GM21576 (cell line): ENCODE results near the gene RPL18.

ENCODE experiments used
- ATAC-seq: cut with Tn5 transposase; IDR thresholded peaks from one replicate; pipeline ENCODE4 v1.9.1; 2021; ENCODE audit warnings: mild to moderate bottlenecking, moderate library complexity; ENCODE audit not compliant: unreplicated experiment

Gene RPL18

DNA sequence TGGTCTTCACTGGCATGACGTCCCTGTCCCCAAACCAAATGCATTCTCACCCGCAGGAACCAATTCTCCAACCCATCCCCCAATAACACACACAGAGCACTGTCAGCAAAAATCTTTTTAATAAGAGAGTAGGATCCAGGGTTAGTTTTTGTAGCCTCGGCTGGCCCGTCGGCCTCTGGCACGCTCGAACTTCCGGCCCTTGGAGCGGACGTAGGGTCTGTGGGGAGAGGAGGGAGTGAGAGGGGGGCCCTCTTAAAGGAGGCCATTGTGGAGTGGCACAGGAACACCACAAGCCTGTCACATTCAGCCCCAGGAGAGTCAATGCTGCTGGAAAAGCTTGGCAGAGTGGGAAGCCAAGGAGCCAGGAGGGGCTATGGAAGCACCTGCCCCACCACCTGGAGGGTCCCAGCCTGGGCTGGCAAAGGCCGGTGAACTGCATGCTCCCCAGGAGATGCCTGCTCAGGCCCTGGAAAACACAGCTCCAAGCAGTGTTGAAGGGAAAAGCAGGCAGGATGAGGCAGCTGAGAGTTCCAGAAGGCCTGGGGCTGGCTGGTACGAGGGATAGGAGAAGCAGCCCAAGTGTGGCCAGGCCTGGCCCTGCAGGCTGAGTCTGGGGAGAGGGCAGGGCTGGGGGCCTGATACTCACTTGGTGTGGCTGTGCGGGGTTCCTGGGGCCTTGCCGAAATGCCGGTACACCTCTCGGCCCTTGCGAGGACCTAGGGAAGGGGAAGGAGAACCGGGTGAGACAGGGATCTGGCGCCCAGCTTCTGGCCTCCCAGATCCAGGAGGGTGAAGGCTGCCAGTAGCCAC lies 3.5 kb downstream of the RPL18 start:
- no peak for ATAC-seq

DNA sequence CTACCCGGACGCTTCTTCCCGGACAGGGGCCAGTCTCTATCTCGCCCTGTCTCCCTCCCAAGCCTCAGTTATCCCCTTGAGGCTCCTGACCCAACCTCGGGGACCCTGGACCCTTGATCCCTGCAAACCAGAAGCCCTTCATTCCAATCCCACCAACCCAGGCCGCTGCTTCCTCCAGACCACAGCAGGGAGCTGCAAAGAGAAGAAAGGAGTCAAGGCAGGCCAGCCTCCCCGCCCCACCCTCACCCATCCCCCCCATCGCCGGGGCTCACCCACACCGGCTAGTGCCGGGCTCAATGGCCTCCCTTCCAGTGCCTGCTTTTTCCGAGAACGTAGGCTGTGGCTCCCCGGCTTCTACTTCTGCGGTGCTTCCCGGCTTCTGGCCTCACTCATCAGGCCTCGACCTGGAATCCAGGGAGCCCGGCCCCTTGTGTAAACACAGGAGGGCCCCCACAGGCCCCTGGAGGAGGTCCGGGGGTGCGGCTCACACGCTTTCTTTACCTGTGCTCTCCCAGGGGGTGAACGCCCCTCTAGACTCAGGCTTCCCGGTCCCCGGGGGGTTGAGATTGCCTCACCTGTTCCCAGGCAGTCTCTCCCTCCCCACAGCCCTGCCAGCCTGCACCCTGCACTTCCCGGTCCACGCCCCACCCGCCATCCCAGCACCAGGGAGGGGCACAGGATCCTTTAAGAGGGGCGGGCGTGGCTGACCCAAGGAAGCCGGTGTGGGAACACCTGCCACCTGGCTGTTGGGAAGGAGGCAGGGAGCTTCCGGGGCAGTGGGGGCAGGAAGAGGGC lies 4.3 kb downstream of the RPL18 start, which contains the start of gene FAM83E:
Gene FAM83E, minus strand, starts transcription at position 641 of the 795 bp plus-strand sequence. CDS start 1,704 bp downstream, outside the sequence.
- no peak for ATAC-seq

DNA sequence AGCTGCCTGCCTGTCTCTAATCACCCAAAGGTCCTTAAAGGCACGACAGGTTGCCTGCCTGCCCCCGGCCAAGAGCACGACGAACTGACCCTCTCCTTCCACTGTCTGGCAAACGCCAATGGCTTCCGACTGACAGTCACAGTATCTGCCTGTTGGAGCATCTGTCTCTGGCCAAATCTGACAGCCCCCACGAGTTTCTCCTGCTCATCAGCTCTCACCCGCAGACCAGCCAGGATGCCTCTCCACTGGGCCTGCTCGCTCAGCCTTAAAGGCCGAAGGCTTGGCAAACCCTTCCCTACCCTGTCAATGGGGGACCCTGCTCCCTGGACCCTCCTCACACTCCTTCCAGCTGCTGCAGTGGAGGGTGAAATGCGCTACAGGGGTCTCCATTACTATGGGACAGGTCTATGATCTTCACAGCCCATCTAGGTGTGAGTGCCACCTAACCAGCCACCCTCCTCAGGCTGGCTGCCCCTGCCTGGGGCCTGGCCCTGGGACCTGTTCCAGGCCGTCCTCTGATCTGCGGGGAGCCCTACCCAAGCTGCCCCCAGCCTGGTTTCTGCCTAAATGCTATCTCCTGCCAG lies 5.0 kb downstream of the RPL18 start:
- ATAC-seq = no peak

DNA sequence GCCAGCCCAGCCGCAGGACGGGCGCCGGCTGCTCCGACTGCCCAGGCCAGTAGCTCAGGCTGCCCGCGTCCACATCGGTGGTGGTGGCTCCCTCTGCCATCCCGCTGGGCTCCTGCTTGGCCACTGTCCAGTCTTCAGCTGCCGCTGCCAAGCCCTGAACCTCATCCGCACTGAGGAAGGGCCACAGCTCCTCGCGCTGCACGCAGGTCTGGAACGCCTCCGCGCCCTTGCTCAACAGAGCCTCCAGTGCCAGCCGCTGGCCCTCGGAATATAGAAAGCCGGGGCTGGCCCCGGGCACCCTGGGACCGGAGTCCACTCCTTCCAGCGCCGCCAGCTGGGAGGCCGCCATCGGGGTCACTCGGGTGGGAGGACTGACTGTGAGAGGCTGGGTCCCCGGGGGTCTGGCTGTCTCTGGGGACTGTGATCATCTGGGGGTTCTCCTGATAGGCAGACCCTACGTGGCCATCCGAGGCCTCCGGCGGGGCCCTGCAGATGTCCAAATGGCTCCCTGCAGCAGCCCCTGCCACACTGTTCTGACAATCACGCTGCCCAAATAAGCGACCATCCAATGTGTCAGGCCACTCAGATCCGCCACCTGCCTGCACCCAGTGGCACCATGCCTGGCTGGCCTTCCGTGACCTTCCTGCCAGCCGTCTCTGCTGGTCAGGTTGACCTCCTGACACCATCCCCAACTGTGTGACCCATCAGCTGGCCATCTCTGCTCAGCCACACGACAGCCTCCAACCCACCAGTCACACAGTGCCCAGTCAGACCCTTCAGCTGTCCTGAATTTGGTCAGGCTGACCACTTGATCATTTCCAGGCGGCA lies 5.7 kb downstream of the RPL18 start:
- ATAC-seq = no peak

DNA sequence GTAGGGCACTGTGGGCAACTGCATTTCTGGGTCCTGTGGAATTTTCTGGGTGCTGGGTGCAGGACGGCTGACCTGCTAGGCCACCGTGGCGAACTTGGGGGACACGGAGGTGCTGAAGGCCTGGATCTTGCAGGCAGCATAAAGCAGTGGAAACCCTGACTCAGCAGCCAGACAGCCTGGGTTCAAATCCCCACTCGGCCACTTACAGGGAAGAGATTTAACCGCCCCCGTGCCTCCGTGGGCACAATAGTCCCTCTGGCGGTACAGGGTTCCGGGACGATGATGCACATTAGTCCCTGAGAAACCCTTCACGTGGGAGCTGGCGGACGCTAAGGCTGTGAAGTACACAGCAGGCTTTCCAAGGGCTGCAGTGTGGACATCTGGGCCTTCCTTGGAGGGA lies 7.1 kb downstream of the RPL18 start:
- ATAC-seq = no peak

DNA sequence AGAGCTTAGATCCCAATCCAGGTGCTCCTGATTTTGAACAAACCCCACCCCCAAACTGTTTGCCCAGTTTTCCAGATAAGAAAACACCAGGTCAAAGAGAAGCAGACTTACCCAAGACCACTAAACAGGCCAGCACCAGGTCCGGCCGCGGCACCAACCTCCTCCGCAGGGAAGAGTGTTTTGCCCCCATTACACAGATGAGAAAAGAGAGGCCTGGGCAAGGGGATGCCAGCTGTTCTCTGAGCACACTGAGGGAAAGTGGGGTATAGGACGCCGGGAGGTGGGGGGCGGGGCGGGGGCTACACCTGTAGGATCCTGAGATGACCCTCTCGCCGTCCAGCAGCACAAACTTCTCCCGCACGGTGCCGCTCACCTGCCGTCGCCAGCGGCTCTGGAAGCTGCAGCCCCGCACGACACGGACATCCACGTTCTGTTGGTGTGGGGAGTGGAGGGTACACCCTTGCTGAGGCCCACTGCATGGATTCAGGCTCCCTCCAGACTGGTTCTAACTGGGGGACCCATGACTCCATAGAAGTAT lies 9.3 kb downstream of the RPL18 start:
- ATAC-seq = no peak

DNA sequence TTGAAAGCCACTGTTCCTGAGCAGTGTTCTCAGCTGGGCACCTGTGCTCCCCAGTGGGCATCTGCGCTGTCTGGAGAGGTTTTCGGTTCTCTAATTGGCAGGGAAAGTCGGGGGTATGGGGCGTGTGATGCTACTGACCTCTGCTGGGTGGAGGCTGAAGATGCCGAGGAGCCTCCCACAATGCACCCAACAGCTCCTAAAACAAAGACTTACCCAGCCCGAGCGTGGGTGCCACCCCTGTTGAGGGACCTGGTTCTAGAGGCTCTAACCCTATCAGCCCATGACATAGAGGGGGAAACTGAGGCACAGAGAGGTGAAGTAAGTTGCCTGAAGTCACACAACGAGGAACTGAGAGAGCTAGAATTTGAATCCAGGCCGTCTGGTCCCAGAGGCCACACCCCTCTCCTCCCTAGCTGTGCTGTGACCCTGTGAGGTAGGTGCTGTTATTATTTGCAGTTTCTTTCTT lies 10.1 kb downstream of the RPL18 start:
- no peak for ATAC-seq

DNA sequence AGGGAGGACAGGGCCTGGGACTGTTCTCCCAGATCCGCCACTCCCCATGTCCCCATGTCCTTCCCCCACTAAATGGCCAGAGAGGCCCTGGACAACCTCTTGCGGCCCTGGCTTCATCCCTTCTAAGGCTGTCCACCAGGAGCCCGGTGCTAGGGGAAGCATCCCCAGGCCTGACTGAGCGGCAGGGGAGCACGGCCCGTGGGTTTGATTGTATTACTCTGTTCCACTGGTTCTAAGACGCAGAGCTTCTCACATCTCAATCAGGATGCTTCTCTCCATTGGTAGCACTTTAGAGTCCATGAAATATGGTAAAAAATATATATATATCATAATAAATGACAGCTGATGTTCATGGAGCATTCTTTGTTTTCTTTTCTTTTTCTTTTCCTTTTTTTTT lies 11.6 kb downstream of the RPL18 start:
- no peak for ATAC-seq

DNA sequence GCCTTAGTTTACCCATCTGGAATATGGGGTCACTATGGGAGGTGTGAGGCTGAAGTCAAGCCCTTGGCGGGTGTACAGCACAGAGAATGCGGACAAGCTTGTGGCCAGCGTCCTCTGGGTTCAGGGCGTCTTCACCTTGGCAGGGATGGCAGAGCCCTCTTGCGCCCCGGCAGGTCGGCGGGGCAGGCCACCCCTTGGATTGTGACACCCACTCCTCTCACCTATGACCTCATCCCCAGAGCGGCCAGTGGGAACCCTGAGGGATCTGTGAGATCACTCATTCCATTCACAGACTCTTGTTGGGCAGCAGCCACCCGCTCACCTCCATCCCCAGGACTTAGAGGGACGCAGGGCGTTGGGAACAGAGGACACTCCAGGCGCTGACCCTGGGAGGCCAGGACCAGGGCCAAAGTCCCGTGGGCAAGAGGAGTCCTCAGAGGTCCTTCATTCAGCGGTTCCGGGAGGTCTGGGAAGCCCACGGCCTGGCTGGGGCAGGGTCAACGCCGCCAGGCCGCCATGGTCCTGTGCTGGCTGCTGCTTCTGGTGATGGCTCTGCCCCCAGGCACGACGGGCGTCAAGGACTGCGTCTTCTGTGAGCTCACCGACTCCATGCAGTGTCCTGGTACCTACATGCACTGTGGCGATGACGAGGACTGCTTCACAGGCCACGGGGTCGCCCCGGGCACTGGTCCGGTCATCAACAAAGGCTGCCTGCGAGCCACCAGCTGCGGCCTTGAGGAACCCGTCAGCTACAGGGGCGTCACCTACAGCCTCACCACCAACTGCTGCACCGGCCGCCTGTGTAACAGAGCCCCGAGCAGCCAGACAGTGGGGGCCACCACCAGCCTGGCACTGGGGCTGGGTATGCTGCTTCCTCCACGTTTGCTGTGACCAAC lies 12.3 kb downstream of the RPL18 start, which contains the start of gene SPACA4:
Gene SPACA4, plus strand, starts transcription at position 280 of the 896 bp plus-strand sequence. Its CDS starts 237 bp downstream, at position 517.
- ATAC-seq = no peak

DNA sequence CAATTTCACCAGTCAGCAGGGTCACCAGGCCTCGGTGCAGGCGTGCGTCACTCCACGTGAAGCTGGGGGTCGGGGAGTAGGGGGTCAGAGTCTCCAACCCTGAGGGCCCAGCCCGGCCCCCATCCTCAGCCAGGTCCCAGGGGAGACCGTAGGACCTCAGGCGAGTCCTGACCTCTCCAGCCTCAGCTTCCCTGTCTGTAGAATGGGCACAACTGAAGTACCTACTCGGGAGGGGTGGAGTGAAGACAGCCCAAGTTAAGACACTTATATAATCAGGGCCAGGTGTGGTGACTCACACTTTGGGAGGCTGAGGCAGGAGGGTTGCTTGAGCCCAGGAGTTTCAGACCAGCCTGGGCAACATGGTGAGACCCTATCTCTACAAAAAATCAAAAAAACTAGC lies 15.1 kb downstream of the RPL18 start:
- no peak for ATAC-seq

DNA sequence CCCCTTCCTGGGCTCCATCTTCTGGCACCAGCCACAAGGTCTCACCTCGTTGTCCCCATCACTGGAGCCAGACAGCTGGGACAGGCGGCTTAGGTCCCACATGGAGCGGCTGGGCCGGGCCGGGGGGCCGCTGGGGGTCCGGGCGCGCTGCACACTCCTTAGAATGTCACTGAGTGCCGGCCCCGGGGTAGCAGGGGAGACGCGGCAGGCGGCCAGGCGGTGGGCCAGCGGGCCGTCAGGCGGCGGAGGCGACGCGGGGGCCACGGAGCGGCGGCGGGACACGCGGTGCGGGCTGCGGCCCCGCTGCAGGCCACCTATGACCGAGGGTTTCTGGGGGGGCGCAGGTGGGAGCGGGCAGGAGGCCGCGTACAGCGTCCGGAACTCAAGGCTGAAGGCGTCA lies 15.5 kb downstream of the RPL18 start:
- no peak for ATAC-seq

DNA sequence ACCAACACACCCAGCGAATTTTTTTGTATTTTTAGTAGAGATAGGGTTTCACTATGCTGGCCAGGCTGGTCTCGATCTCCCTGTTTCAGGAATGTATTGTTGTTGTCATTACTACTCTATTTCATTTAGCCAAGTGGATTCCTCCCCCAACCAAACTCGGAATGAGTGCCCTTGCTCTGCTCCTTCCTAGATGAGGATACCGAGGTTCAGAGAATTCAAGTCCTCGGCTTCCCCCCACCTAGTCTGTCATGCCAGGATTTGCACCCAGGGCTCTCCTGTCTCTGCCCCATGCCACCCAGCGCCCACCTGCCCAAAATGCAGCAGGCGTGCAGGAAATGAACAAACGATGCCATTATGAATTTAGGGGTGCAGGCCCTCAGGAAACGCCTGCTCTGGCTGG lies 16.0 kb downstream of the RPL18 start:
- ATAC-seq = no peak

DNA sequence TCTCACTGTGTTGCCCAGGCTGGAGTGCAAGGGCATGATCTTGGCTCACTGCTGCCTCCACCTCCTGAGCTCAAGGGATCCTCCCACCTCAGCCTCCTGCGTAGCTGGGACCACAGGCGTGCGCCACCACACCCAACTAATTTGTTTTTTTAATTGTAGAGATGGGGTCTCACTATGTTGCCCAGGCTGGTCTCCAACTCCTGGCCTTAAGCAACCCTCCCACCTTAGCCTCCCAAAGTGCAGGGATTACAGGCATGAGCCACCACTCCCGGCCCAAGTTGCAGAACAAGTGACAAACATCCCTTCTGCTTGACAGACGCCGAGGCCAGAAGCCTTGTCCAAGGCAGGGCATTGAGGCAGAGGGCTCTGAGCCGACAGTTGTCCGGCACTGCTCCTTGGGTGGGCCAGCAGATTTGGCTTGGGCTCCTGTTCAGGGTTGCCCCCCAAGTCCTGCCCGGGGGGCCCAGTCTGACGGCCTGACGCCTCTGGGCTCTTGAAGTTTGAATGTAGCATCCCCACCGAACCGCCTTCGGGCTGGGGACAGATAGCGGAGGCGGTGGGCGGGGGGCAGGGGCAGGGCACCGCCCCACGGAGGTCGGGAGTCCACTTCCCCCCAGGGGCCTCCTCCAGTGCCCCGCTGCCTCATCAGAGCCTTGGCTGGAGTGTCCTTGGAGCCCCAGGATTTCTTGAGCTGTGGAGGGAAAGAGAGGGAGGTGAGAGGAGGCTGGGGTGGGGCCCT lies 18.1 kb downstream of the RPL18 start:
- ATAC-seq = no peak

DNA sequence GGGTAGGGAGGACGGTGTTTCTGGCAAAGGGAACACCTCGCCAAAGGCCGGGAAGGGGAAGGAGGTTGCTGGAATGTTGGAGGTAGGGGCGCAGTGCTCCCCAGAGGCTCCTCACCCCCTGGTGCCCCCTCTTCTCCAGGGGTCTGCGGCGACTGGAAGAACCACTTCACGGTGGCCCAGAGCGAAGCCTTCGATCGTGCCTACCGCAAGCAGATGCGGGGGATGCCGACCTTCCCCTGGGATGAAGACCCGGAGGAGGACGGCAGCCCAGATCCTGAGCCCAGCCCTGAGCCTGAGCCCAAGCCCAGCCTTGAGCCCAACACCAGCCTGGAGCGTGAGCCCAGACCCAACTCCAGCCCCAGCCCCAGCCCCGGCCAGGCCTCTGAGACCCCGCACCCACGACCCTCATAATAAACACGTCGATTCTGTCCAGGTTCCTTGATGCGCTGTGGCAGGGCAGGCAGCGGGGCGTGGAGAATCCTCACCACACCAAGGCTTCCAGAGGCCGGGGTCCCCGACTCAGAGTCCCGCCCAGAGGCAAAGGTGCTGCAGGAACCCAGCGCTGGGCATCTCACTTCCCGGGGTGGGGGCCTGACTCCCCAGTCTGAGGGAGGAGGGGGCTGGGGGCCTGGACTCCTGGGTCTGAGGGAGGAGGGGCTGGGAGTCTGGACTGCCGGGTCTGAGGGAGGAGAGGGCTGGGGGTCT lies 19.8 kb downstream of the RPL18 start:
- ATAC-seq = no peak

DNA sequence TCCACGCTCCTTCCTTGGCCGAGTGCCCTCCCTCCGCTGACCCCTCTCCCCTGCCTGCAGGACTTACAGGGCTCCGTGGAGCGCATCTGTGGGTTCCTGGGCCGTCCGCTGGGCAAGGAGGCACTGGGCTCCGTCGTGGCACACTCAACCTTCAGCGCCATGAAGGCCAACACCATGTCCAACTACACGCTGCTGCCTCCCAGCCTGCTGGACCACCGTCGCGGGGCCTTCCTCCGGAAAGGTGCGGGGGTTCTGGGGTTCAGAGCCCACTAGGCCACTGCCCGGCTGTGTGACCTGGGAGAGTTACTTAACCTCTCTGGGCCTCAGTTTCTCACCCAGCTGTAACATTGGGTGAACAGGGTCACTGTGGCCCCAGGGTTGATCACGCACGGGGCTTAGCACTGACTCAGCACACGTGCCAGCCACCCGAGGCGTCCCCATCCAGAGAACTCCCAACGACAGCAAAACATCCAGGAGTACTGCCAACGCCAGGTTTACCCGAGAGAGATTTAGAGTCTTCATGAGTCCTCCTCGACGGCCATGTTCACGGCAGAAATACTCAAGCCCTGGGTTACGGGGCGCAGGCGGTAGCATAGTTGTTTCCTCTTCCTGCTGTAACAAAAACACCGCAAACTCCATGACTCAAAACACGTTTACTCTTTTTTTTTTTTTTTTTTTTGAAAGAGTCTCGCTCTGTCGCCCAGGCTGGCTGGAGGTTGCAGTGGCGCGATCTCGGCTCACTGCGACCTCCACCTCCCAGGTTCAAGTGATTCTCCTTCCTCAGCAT lies 22.1 kb downstream of the RPL18 start:
- no peak for ATAC-seq

DNA sequence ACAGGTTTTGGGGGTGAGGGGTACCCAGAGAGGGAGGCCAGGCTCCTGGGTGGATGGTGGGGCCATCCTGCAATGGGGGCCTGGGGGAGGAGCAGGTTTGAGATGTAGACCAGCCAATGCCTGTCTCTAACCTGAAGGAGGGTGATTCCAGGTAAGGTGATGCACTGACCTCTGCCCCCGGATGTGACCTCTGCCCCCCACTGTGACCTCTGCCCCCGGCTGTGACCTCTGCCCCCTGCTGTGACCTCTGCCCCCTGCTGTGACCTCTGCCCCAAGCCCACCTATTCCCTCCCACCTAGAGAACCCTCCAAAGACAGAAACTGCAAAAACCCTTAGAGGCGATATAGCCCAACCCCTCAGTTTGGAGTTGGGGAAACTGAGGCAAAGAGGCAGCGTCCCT lies 22.7 kb downstream of the RPL18 start:
- ATAC-seq = no peak

DNA sequence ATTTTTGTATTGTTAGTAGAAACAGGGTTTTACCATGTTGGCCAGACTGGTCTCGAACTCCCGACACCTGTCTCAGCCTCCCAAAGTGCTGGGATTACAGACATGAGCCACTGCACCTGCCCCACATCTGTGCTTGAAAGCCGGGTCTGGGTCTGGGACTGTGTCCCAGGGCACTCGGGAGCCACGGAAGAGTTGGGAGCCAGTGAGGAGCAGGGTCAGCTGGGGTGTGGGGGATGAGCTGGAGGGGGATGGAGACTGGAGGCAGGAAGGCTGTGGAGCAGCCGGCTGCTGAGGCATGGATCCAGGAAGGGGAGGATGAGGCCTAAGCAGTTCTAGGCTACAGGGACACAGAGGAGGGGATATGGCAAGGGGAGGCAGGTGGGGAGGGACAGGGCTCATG lies 23.1 kb downstream of the RPL18 start:
- ATAC-seq = no peak
